NAMALWA (cell line): Measurements from ENCODE around the gene SLC25A15.

Experiments used
- DNase-seq: peaks from one replicate; pipeline ENCODE4 v3.0.0-alpha.2; 2015; ENCODE audit warnings: low spot score

Gene SLC25A15

DNA sequence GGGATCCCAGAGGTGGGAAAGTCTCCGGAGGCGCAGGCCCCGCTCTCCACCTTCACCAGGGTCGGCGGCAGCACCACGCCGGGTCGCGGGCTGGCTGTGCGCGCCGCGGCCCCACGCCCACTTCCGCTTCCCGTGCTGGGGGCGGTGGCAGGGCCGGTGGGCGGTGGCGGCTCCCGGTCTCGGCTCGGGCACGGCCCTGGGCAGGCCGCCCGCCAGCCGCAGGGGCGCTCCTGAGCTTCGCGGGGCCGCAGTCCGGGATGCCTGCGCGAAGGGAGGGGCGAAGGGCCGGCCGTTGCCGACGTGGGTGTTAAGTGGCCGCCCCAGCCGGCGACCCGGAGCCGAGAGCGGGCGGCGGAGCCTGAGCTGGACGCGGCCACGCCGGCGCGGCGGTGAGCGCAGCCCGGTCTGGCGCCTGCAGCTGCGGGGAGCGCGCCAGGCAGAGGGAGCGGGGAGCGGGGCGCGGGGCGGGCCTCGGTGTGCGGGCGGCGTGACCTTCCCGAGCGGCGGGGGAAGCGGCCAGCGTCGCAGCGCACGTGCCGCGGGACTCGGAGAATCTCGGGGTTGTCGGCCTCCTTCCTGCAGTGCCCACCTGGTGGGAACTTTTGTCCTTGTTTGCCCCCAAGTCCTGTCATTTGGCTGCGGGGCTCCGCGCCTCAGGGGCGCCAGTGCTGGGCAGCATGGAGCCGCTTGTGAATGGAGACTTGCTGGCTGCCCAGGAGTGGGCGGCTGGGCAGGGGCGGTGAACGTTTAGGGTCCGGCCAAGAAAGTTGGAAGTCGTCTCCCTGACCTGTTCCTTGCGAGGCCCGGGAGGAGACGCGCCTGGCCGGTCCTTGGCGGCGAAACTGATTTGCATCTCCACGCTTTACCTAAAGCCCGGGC, at the start of gene SLC25A15:
SLC25A15 (plus strand) TSS at position 337 of the 879 bp plus-strand sequence. CDS start 3,616 bp downstream, outside the sequence.
- DNase-seq: peak; percentile 84

DNA sequence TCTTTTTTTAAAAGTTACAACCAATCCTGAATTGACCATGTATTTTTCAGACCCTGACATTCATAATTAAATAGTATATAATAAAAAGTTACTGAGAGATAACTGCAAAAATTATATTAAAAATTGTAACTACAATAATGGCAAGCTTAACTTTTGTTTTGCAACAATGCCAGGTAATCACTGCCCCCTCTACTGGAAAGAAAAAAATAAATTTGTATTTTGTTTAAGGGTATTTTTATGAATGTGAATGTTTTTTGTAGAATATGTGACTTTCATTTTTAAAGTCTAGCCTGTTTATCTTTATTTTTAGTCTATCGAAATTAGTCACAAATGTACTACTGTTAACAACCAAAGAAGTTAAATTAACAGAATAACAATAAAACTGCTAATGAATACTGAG, 40.1 kb upstream of the SLC25A15 start:
- DNase-seq: no peak

DNA sequence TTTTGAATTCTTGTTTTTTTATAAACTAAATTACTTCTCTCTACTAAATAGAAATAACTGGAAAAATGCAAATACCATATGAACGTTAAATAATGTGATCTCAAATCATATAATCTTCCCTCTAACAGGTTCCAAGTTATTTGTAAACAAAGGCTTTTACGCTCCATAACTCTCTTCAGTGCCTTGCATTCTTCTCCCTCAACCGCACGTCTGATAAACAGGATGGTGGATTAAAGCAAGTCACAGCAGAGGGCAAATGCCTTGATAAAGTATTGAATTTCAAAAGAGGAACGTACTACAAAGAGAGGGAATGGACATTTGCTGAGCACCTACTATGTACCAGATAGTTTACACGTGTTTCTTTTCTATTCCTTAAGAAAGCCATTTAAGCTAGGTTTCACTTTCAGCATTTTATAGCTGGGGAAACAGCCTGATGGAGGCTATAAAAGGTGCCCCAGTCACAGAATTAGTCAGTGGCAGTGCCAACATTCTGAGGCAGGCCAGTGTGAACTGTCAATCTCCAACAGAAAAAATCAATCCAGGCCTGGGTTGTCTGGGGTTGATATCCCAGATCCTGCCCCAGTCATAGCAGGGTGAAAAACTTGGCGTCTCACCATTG, 34.2 kb upstream of the SLC25A15 start:
- no peak for DNase-seq

DNA sequence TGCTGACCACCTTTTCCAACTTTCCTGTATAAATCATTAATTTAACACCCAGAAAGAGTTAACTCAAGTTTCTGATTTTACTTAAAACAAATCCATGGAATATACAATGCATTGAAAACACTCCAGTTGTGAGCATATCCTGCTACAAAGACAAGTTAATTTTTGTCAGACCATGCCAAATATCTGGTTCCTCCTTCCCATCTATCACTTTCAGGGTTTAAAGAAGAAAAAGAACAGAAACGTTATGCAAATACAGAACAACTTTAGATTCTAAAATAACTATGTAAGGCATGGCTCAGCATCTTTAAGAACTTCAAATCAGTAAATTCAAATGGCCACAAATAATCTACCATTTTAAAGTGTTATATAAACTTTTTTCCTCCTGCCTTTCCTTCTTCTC, 33.4 kb upstream of the SLC25A15 start:
- DNase-seq: no peak

DNA sequence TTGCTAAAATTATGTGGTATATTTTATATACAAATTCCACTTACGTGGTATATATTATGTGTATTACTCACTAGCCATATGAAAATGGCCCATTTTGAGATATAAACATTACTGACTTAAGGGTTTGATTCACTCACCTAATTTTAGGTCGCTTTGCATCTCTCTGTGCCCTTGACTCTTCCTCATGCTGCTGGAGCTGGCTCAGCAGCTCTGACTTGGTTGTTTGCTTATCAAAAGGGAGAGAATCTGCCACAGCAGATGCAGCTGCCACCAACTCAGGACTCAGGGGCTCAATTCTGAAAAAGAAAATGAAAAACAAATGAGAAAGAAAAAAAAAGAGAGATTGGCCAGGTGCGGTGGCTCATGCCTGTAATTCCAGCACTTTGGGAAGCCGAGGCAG, 30.6 kb upstream of the SLC25A15 start:
- DNase-seq: peak; percentile 52

DNA sequence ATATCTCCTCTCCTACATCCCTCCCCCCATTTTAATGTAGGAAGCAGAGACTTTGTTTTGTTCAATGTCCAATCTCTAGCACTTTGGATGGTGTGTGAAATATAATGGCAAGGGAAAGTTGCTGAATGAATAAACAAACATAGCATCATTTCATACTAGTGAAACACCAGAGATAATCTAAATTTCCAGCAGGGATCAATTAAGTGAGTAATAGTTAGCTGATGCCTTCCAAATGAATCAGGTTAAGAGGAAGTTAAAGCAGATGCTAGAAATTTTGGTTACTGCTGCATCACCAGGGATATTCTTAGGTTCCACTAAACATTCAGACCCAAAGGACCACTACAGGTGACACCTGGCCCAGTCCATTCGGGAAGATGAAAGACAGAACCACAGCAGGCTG, 26.6 kb upstream of the SLC25A15 start:
- no peak for DNase-seq

DNA sequence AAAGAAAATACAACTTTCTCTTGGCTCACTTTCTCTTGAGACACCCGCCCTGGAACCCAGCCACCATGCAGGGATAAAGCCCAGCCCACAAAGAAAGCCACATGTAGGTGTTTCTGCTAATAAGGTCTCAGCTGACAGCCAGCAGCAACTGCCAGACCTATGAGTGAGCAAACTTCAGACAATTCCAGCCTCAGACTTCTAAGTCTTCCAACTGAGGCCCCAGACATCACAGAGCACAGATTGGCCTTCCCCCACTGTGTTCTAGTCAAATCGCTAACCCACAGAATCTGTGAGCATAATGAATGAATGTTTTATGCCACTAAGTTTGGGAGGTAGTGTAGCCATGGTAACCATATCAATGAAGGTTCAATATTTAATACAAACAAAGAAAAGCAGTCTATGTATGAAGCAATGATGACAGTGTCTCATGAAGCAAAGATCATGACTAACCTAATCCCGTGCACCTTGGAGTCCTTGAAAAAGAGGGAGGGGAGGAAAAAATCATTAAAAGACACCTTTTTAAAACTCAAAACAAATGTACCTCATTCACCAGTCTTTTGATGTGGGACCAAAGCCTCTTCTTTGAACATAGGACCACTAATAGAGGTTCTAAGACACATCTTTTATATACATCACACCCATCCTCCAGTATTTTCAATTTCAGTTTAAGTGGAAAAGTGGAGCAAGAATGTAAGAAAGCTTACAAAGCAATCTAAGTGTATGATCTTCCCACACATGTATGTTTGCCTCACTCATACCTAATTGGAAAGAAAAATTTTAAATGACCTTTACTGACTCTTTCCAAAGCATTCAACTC, 24.6 kb upstream of the SLC25A15 start:
- DNase-seq: no peak

DNA sequence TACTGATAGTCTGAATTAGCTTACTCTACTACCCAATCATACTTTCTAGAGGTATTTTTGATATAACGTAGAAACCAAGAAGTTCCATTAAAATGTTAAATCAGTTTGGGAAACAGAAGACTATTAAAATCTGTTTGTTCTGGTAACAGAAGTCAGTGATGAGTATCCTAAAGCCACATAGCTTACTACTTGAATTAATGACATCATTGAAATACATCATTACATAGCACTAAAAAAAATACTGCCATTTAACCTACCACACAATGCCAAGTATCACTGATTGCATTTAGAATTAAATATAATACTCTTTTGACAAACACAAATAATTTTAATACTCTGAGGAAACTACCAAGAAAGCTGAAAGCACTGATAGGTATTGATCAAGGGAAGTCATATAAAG, 23.8 kb upstream of the SLC25A15 start:
- DNase-seq: no peak

DNA sequence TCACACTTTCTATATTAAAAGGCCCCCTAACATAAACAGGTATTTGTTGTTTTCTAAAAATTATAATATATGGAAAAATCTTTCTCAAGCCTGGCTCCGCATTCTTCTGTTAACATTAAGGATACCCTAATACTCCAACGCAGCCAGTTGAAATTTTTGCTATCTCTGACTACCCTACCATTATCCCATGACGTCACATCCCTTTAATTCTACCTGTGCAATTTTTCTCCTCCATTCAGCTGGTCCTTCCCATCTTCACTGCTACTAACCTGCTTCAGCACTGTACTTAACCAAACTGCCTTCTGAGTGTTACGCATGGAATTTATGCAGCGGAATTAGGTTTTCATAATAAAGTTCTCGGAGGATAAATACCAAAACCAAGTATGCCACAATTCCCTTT, 19.4 kb upstream of the SLC25A15 start:
- no peak for DNase-seq

DNA sequence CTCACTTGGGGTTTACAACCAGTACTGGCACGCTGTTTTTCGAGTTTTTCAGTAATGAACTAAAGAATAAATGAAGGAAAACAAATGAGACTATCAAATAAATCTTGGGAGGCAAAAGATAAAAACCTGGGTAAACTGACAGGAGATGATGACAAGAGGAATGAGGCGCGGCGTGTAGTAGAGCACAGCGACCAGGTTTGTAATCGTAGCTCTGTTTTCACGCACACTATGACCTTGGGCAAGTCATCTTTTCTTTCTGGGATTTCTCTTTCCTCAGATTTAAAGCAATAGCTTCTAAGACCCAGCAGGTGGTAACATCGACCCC, 18.8 kb upstream of the SLC25A15 start:
- no peak for DNase-seq

DNA sequence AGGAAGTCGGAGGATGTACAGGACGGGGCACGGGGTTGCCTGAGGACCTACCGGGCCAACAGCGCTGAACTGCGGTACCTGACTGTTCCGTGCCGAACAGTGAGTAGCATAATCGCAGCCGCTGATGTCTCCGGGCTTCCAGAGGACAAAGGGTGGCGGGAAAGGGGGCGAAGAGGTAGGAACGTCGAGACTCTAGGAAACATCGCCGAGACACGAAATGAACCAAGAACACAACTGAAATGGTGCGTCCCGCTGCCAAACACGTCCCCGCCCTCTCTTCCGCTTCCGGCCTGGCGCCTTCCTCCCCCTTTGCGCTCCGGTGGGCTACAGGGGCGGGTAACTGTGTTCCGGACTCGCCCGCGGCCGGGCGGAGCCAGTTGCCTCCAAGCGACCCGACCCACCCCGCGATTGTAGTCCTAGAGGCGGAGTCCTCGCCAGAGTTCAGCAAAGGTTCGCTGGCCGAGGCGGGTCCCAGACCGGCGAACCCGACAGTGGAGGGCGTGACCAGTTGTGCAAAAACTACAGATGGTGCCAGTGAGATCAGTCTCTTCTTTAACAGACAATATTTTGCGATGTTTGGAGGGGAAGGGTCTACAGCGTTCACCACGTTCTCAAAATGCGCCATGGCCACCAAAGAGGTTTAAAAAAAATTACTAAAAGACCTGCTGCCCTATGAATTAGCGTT, 18.3 kb upstream of the SLC25A15 start, which contains the start of gene MRPS31:
MRPS31 (minus strand) TSS at position 257 of the 685 bp plus-strand sequence; CDS start at position 203, 54 bp downstream.
- DNase-seq: peak; percentile 99

DNA sequence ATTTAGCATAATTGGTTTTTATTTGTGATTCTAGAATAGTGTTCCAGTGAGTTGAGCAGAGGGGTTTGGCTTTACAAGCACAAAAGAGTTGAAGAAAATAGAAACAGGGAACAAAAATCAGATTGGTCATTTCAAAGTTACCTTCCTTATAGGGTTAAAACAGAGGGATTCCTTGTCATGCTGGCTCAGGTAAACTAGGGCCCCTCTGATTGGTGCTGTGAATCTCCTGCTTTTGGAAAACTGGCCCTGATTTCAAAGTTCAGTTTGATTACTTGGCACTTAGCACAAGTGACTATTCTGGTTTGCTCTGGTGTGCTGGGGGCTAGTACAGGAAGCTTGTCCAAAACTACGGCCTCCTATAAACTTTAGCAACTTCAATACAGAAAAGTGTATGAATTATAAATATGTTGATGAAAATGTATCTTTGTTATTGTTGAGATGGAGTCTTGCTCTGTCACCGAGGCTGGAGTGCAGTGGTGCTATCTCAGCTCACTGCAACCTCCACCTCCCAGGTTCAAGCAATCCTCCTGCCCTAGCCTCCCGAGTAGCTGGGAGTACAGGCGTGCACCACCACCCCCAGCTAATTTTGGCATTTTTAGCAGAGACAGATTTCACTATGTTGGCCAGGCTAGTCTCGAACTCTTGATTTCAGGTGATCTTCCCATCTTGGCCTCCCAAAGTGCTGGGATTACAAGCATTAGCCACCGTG, 16.5 kb upstream of the SLC25A15 start:
- DNase-seq: no peak

DNA sequence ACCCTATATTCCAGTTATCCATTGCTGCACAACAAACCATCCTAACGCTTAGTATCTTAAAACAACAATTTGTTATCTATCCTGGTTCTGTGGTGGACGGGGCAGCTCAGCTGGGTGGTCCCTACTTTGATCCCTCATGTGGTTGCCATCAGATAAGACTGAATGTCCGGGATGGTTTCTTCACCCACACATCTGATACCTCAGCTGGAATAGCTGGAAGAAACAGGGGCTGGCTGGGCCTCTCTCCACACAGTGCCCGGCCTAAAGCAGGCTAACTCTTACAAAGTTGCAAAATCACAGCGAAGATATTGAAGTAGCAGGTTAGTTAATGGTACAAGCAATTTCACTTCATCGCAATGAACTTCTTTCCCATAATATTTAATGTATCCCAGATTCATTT, 14.7 kb upstream of the SLC25A15 start:
- DNase-seq: no peak

DNA sequence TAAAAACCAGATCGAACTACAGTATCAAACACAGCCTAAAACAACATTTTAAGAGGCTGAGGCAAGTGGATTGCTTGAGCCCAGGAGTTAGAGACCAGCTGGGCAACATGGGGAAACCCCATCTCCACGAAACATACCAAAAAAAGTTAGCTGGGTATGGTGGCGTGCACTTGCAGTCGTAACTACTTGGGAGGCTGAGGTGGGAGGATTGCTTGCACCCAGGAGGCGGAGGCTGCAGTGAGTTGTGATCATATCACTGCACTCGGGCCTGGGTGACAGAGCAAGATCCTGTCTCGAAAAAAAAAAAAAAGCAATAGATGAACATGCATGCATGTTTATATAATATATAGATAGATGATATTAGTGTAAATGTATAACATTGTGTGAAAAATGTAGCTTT, 13.2 kb upstream of the SLC25A15 start:
- DNase-seq: no peak

DNA sequence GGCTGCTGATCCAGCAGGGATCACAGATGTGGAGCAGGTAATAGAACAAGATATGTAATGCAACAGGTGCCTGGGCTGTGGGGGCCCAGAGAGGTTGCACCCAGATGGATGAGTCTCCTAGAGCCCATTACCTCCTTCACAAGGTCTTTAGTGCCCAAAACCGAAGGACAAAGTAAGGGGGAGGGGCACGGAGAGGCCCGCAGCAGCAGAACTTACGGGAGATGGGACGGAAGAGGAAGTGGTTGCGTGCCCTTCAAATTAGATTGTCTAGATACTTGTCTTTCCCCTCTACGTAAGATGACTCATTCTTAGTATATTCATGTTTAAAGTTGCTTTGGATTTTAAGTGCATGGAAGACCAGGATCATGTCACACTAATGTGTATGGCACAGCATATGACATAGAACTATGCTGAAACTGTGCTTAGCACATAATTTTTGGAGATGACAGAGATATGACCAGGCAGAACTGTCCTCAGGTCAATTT, 12.7 kb upstream of the SLC25A15 start:
- peak; percentile 54 for DNase-seq

DNA sequence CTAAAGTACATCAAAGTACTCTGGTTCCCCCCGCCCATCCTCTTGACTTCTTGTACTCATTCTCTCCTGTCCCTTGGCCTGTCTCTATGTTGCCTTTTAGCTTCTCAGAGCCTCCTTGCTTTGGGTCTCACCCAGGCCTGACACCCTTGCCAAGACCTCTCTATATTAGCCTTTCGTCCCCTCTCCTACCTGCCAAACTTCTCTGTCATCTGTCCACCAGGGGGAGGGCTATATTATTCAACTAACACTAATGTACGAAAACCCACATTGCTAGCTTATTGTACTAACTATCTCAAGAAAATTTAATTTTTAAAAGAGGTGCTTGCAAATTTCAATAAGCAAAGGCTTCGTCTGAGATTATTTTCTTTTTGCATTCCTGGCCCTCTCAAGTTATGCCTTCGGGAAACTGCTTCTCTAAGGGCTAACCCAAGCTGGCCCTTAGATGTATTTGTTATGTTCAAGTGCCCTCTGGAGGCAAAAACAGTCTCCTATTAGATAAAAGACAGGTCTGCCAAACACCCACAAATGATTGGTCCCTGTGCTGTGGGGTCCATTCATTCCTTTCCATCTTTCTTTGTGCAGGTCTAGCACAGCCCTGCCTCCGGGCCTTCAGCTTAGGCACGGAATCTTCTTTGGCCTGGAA, 12.1 kb upstream of the SLC25A15 start:
- peak; percentile 95 for DNase-seq

DNA sequence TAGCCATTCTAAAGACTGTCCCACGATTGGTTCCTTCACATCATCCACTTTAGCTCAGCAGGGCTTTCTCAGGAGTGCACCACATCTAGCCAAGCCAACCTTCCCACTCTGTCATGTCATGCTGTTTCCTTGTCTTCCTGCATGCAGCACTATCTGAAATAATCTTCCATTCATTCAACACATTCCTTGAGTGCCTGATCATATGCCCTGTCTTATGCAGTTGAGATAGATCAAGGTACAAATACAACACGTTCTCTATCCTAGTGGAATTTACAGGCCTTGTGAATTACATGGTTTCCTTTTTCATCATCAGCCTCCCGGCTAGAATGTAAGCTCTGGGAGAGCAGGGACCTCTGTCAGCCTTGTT, 11.6 kb upstream of the SLC25A15 start:
- DNase-seq: no peak

DNA sequence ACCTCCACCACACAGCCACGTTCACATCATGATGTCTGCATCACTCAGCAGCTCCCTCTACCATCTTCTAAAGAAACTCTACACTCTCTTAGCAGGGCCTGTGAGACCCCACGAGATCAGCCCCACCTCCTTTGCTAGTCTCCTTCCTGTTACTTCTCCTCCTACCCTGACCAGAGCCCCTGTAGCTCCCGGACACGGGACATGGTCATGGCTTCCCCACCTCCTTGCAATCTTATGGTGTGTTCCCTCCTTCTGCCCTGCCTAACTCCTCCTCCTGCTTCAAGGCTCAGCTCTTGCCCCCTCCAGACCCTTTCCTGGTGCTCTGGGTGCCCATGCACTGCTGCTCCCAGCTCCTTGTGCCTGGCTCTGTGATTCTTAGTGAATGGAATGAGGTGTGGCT, 10.4 kb upstream of the SLC25A15 start:
- no peak for DNase-seq

DNA sequence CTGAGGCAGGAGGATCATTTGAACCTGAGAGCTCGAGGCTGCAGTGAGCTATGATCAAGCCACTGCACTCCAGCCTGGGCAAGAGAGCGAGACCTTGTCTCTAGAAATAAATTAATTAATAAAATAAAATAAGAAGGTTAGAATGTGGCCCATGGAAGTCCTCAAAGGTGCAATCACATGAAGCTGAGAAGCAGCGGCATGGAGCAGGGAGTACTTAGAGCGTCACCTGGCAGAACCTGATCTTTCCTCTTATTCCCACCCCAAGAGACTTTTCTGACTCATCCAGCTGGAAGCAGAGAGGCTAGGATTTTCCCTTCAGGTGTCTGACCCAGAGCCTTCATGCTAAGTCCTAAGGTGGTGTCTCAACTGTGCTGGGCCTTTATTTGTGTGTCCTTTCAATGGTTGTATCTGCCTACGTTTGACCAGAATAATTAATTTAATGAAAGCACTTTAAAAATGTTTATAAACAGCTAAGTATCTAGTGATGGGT, 9.6 kb upstream of the SLC25A15 start:
- DNase-seq: no peak

DNA sequence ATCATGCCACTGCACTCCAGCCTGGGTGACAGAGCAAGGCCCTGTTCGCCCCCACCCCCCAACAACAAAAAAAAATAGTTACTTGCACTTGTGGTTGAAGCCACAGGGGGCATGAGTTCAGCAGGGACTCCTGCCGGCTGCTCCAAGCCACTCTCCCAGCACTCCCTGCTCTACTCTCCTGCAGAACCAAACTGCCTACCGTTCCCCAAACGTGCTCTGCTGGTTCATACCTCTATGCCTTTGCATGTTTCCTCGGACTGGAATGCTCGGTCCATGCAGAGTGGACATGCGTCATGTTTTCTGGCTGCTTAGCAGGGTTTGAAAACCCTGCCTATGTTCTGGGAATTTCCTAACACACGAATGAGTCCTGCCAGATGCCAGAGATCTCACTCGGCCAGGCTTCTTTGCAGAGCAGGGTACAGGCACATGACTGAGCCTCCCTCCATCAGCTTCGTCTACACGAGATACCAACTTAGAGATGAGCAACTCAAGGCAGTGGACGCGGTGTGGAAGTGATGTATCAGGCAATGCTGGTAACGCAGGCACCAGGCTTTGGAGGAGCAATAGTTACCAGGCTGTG, 8.5 kb upstream of the SLC25A15 start:
- DNase-seq: no peak
